Measurements from ENCODE around the gene ANO9. TPM values are rescaled to one million over a fixed set of nuclear protein-coding genes. Genes with fewer than 3 reads are reported as not detected.

ANO9 gene
- total and polyA plus RNA-seq, 2 donors from 2014 or later = 11.3 to 21.8 TPM

DNA sequence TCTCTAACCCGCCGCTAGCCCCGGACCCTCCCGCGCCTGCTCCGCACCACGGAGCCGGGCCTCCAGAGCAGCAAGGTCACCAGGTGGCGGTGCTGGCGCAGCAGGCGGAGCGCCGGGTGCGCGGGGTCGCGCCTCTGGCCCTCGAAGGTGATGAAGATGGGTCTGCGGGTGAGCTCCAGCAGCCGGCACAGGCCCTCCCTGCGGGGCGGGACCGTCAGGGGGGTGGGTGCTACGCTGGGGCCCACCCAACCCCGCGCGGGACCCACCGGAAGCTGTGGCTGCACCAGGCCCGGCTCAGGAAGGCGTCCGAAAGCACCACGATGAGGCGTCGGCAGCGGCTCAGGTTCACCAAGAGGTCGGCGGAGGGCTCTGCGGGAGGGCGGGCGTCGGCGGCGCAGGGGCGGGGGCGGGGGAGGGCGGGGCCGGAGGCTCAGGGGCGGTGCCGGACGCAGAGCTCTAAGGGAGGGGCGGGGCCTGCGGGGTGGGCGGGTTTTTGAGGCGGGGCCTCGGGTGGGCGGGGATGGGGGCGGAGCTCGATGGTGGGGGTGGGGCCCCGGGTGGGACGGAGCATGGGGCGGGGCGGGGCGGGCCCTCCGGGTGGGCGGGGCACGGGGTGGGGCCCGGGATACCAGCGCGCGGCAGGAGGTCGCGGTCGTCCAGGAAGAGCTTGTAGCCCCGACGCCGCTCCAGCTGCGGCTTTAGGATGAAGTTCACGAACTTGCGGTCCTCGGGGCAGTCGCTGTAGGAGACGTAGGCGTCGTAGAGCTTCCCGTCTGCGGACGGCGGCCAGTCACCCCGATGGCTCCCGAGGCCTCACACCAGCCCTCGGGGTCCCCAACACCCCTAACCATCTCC lies 34.8 kb downstream of the ANO9 start:
- peaks cover 0 to 26% (median 10%) of the 10 kb centered on the region in 3 donors for H3K4me1 ChIP-seq (ENCODE audit: control insufficient read depth in 2 of 3, insufficient read depth in 2 of 3, low read depth in 1 of 3, low read length in 3 of 3)
- DNase-seq = peak; percentile 71 to 96 (median 81)
- H3K27ac ChIP-seq (ENCODE audit: low read depth in 2 of 2, low read length in 2 of 2) = peak overlapping the region; percentile 55 to 60
- H3K27me3 ChIP-seq (ENCODE audit: control insufficient read depth, insufficient read depth, low read length) = no peaks in the 10 kb centered on the region
- FAIRE-seq = no peak
- H3K4me3 ChIP-seq (ENCODE audit: low read length in 3 of 3) = peak overlapping the region in 2 of 3 donors; percentile 30 to 61
- H3K9ac ChIP-seq (ENCODE audit: low read length in 3 of 3) = peak overlapping the region in 1 of 3 donors; percentile 12
- intact Hi-C loops (cut with DNase I) = no loop called here
- TF ChIP-seq, protein P1, sequence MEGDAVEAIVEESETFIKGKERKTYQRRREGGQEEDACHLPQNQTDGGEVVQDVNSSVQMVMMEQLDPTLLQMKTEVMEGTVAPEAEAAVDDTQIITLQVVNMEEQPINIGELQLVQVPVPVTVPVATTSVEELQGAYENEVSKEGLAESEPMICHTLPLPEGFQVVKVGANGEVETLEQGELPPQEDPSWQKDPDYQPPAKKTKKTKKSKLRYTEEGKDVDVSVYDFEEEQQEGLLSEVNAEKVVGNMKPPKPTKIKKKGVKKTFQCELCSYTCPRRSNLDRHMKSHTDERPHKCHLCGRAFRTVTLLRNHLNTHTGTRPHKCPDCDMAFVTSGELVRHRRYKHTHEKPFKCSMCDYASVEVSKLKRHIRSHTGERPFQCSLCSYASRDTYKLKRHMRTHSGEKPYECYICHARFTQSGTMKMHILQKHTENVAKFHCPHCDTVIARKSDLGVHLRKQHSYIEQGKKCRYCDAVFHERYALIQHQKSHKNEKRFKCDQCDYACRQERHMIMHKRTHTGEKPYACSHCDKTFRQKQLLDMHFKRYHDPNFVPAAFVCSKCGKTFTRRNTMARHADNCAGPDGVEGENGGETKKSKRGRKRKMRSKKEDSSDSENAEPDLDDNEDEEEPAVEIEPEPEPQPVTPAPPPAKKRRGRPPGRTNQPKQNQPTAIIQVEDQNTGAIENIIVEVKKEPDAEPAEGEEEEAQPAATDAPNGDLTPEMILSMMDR (IDR thresholded peaks at IDR 0.05; ENCODE audit: borderline replicate concordance, extremely low read depth, insufficient read depth) = peak; percentile 5
- no peaks in the 10 kb centered on the region for H3K9me3 ChIP-seq (ENCODE audit: control insufficient read depth in 2 of 3, insufficient read depth in 1 of 3, low read length in 3 of 3)
- H3K36me3 ChIP-seq (ENCODE audit: control insufficient read depth in 2 of 3, insufficient read depth in 3 of 3, low read length in 3 of 3) = no peaks in the 10 kb centered on the region

DNA sequence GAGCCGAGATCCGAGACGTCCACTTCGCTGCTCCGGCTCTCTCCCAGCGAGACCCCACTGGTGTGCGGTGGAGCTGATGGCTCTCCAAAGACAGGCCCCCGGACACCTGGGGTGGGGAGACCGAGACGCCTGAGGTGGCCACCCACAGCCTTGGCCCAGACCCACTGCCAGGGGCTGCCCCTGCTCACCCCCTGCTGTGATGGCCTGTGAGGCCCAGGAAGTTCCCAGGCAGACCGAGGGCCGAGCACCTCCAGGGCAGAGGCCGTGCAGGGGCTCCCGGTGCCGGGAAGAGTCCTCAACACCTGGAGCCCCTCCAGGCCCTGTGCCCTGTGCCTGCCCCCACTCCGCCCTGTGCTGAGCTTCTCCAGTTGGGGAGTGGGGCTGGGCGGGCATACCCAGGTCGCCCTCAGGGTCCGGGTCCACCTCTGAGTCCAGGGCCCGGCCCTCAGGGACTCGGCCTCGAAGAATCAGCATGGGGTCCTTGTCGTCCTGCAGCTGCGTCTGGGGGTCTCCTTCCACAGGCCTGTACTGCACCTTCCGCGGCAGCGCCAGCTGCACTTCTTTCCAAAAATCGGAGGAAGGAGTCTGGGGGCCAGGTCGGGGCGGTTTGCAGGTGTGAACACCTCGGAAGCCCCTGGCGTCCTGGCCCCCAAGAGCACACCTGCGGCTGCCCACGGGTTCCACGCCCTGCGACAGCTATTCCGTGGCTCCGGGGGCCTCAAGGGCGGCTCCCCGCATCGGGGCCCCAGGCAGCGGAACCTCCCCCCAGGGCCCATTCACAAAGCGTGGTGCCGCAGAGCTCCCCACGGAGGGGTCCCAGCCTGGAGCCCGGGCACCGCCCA lies 35.6 kb downstream of the ANO9 start:
- FAIRE-seq = no peak
- H3K36me3 ChIP-seq (ENCODE audit: control insufficient read depth in 2 of 3, insufficient read depth in 3 of 3, low read length in 3 of 3) = no peaks in the 10 kb centered on the region
- peak overlapping the region in 1 of 3 donors; percentile 12 for H3K9ac ChIP-seq (ENCODE audit: low read length in 3 of 3)
- intact Hi-C loops (cut with DNase I) = no loop called here
- H3K9me3 ChIP-seq (ENCODE audit: control insufficient read depth in 2 of 3, insufficient read depth in 1 of 3, low read length in 3 of 3) = no peaks in the 10 kb centered on the region
- DNase-seq = peak in 2 of 5 donors; percentile 71 to 82
- TF ChIP-seq, protein P1 (IDR thresholded peaks at IDR 0.05; ENCODE audit: borderline replicate concordance, extremely low read depth, insufficient read depth) = no peak
- no peaks in the 10 kb centered on the region for H3K27me3 ChIP-seq (ENCODE audit: control insufficient read depth, insufficient read depth, low read length)
- H3K27ac ChIP-seq (ENCODE audit: low read depth in 2 of 2, low read length in 2 of 2) = peak overlapping the region; percentile 55 to 60
- H3K4me1 ChIP-seq (ENCODE audit: control insufficient read depth in 2 of 3, insufficient read depth in 2 of 3, low read depth in 1 of 3, low read length in 3 of 3) = peaks cover 0 to 26% (median 10%) of the 10 kb centered on the region in 3 donors
- peak overlapping the region in 1 of 3 donors; percentile 61 for H3K4me3 ChIP-seq (ENCODE audit: low read length in 3 of 3)

DNA sequence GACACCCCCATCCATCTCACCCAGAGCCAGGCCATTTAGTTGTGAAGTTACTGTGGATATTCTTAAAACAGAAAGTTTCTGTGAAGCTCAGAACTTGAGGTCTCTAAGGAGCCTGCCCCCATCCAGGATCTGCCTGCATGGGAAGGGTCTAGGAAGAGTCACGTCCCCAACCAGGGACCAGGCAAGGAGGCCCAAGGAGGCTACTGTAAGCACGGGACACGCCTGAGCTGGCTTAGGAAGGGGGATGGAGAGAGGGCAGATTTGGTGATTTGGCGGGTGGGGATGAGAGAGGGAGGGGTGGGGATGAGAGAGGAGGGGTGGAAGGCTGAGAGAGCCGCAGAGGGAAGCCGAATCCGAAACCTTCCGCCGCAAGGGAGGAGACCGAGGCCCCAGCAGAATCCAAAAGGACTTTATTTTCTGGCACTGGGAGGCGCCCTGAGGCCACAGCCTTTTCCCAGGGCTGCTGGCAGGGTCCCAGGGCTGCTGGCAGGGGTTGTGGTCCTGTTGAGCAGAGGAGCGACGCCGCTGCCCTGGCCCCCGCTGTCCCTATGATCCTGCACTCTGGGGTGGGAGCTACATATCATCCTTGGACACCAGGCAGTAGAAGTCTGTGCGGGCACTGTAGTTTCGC lies 36.4 kb downstream of the ANO9 start:
- FAIRE-seq = no peak
- peak overlapping the region in 1 of 3 donors; percentile 61 for H3K4me3 ChIP-seq (ENCODE audit: low read length in 3 of 3)
- no peaks in the 10 kb centered on the region for H3K36me3 ChIP-seq (ENCODE audit: control insufficient read depth in 2 of 3, insufficient read depth in 3 of 3, low read length in 3 of 3)
- H3K27ac ChIP-seq (ENCODE audit: low read depth in 2 of 2, low read length in 2 of 2) = no peak overlapping the region
- TF ChIP-seq, protein P1 (IDR thresholded peaks at IDR 0.05; ENCODE audit: borderline replicate concordance, extremely low read depth, insufficient read depth) = no peak
- no peaks in the 10 kb centered on the region for H3K9me3 ChIP-seq (ENCODE audit: control insufficient read depth in 2 of 3, insufficient read depth in 1 of 3, low read length in 3 of 3)
- H3K9ac ChIP-seq (ENCODE audit: low read length in 3 of 3) = no peak overlapping the region
- peak in 1 of 5 donors; percentile 78 for DNase-seq
- no peaks in the 10 kb centered on the region for H3K27me3 ChIP-seq (ENCODE audit: control insufficient read depth, insufficient read depth, low read length)
- H3K4me1 ChIP-seq (ENCODE audit: control insufficient read depth in 2 of 3, insufficient read depth in 2 of 3, low read depth in 1 of 3, low read length in 3 of 3) = peaks cover 0 to 26% (median 10%) of the 10 kb centered on the region in 3 donors
- intact Hi-C loops (cut with DNase I) = no loop called here
